Measurements from ENCODE around the gene NOD2. TPM values are rescaled to one million over a fixed set of nuclear protein-coding genes. Genes with fewer than 3 reads are reported as not detected.
A peak's percentile ranks its signal among the peaks of the same experiment; 100 is the strongest.

Gene NOD2
- total RNA-seq, 1 experiment from 2014 or later: 0.70 TPM

- Histone ChIP-seq H3F3A (ENCODE audit: insufficient read depth, low read depth) (0 out of 2 replicates have a peak, but pooled peaks cover 4% of the 10 kb centered on the region), H3K36me3 (ENCODE audit: low read depth) (no peaks in the 10 kb centered on the region), H3K27ac (no peak overlapping the region), H3K27me3 (ENCODE audit: insufficient read depth, low read depth) (no peaks in the 10 kb centered on the region), H4K20me1 (ENCODE audit: insufficient read depth) (no peaks in the 10 kb centered on the region), H3K9me2 (ENCODE audit: insufficient read depth) (no peaks in the 10 kb centered on the region), H3K9me3 (ENCODE audit: insufficient read depth, low read depth) (peaks cover 9% of the 10 kb centered on the region; the same call in 1 of the 2 replicates), H3K4me2 (peak overlapping the region; percentile 47), H3K79me2 (ENCODE audit: low read depth) (no peaks in the 10 kb centered on the region), H3K4me3 (no peak overlapping the region), H3K4me1 (replicated peaks; ENCODE audit: insufficient read depth) (peaks cover 14% of the 10 kb centered on the region), H2AFZ (no peak overlapping the region)
- no TSS peak for BruUV-seq (replicated peaks)
- ChIA-PET POLR2A (ENCODE audit: unreplicated experiment) (interaction anchor here (0.6 kb wide), 1 partner anchor 139 kb away, joined by 4 read pairs; no protein-coding TSS in a partner anchor), CTCF (interaction anchor here (0.6 to 2.7 kb wide), 6 partner anchors 10 to 293 kb away, joined by 3 to 20 read pairs (median 4); no protein-coding TSS in a partner anchor)
- no peak for TF ChIP-seq CTCF (conservative IDR thresholded peaks at IDR 0.05)
- TF ChIP-seq EZH2 (IDR thresholded peaks at IDR 0.05; ENCODE audit: low read depth): no peak
- intact Hi-C loops (cut with micrococcal nuclease; ENCODE audit: unreplicated experiment): loop anchor here (5.0 kb wide), 2 partner anchors 340 to 645 kb away; no protein-coding TSS in a partner anchor
- DNase-seq: no peak
These were observed 25.7 kb upstream of the NOD2 start for GRCh38 chr16:50667497-50668367.

GRCh38 chr16:50668368-50669008 is 24.9 kb upstream of the NOD2 start:
- H2AFZ ChIP-seq: no peak overlapping the region
- H3K9me3 ChIP-seq (ENCODE audit: insufficient read depth, low read depth): peaks cover 12% of the 10 kb centered on the region; the same call in 1 of the 2 replicates
- no peak overlapping the region for H3K4me3 ChIP-seq
- H4K20me1 ChIP-seq (ENCODE audit: insufficient read depth): no peaks in the 10 kb centered on the region
- 0 out of 2 replicates have a peak, but pooled peaks cover 4% of the 10 kb centered on the region for H3F3A ChIP-seq (ENCODE audit: insufficient read depth, low read depth)
- H3K9me2 ChIP-seq (ENCODE audit: insufficient read depth): no peaks in the 10 kb centered on the region
- intact Hi-C loops (cut with micrococcal nuclease; ENCODE audit: unreplicated experiment): loop anchor here (5.0 kb wide), 2 partner anchors 341 to 646 kb away; no protein-coding TSS in a partner anchor
- no TSS peak for BruUV-seq (replicated peaks)
- H3K27me3 ChIP-seq (ENCODE audit: insufficient read depth, low read depth): no peaks in the 10 kb centered on the region
- no peaks in the 10 kb centered on the region for H3K79me2 ChIP-seq (ENCODE audit: low read depth)
- H3K36me3 ChIP-seq (ENCODE audit: low read depth): no peaks in the 10 kb centered on the region
- CTCF ChIA-PET: interaction anchor here (0.6 to 2.7 kb wide), 7 partner anchors 9 to 293 kb away, joined by 3 to 20 read pairs (median 3); no protein-coding TSS in a partner anchor
- TF ChIP-seq CTCF (conservative IDR thresholded peaks at IDR 0.05) (peak; percentile 27; the same call in 1 of the 2 replicates), EZH2 (IDR thresholded peaks at IDR 0.05; ENCODE audit: low read depth) (no peak)
- POLR2A ChIA-PET (ENCODE audit: unreplicated experiment): interaction anchor here (0.5 to 0.6 kb wide), 3 partner anchors 99 to 279 kb away, joined by 4 to 5 read pairs (median 5); no protein-coding TSS in a partner anchor
- peaks cover 14% of the 10 kb centered on the region for H3K4me1 ChIP-seq (replicated peaks; ENCODE audit: insufficient read depth)
- H3K4me2 ChIP-seq: peak overlapping the region; percentile 47
- H3K27ac ChIP-seq: no peak overlapping the region
- peak; percentile 31 to 48 for DNase-seq

- CTCF ChIA-PET: no interaction called here
These were observed 23.7 kb upstream of the NOD2 start for GRCh38 chr16:50669741-50670140.

More at GRCh38 chr16:50669741-50670140, 23.7 kb upstream of the NOD2 start:
- no peaks in the 10 kb centered on the region for H3K27me3 ChIP-seq (ENCODE audit: insufficient read depth, low read depth)
- TF ChIP-seq CTCF (conservative IDR thresholded peaks at IDR 0.05) (no peak), EZH2 (IDR thresholded peaks at IDR 0.05; ENCODE audit: low read depth) (no peak)
- H3K4me3 ChIP-seq: no peak overlapping the region
- 0 out of 2 replicates have a peak, but pooled peaks cover 4% of the 10 kb centered on the region for H3F3A ChIP-seq (ENCODE audit: insufficient read depth, low read depth)
- DNase-seq: no peak
- peaks cover 14% of the 10 kb centered on the region for H3K4me1 ChIP-seq (replicated peaks; ENCODE audit: insufficient read depth)
- H3K4me2 ChIP-seq: no peak overlapping the region
- H4K20me1 ChIP-seq (ENCODE audit: insufficient read depth): no peaks in the 10 kb centered on the region
- BruUV-seq (replicated peaks): no TSS peak
- intact Hi-C loops (cut with micrococcal nuclease; ENCODE audit: unreplicated experiment): loop anchor here (5.0 kb wide), 2 partner anchors 342 to 647 kb away; no protein-coding TSS in a partner anchor
- H3K9me2 ChIP-seq (ENCODE audit: insufficient read depth): no peaks in the 10 kb centered on the region
- no peaks in the 10 kb centered on the region for H3K36me3 ChIP-seq (ENCODE audit: low read depth)
- POLR2A ChIA-PET (ENCODE audit: unreplicated experiment): no interaction called here
- H3K27ac ChIP-seq: no peak overlapping the region
- H3K9me3 ChIP-seq (ENCODE audit: insufficient read depth, low read depth): peaks cover 17% of the 10 kb centered on the region; the same call in 1 of the 2 replicates
- H3K79me2 ChIP-seq (ENCODE audit: low read depth): no peaks in the 10 kb centered on the region
- no peak overlapping the region for H2AFZ ChIP-seq
